Transverse colon (tissue), 3 donors: ENCODE results near the gene ZNF184.

Experiments used
- EP300 ChIP-seq: sonication (generic); formaldehyde crosslinking; IDR thresholded peaks from one replicate; pipeline ENCODE4 v1.6.1; 2017; ENCODE audit warnings: antibody characterized with exemption, low read depth
- TF ChIP-seq, protein P1 (sequence below), 5 experiments: fragments of 200-600 bp in 3 of 5; fragments of 450-650 bp in 2 of 5; sonication (generic) in 3 of 5; IDR thresholded peaks; 1 replicate in 2 of 5; 2 replicates in 3 of 5; pipeline ENCODE4 v1.5.1; 2016 to 2017; ENCODE audit warnings: antibody characterized with exemption in 5 of 5, inconsistent platforms in 3 of 5, mild to moderate bottlenecking in 2 of 5, moderate library complexity in 1 of 5

GRCh38 chr6:27501187-27501586 lies 28.3 kb upstream of the ZNF184 start:
- no peak for TF ChIP-seq EP300
- TF ChIP-seq, protein P1, sequence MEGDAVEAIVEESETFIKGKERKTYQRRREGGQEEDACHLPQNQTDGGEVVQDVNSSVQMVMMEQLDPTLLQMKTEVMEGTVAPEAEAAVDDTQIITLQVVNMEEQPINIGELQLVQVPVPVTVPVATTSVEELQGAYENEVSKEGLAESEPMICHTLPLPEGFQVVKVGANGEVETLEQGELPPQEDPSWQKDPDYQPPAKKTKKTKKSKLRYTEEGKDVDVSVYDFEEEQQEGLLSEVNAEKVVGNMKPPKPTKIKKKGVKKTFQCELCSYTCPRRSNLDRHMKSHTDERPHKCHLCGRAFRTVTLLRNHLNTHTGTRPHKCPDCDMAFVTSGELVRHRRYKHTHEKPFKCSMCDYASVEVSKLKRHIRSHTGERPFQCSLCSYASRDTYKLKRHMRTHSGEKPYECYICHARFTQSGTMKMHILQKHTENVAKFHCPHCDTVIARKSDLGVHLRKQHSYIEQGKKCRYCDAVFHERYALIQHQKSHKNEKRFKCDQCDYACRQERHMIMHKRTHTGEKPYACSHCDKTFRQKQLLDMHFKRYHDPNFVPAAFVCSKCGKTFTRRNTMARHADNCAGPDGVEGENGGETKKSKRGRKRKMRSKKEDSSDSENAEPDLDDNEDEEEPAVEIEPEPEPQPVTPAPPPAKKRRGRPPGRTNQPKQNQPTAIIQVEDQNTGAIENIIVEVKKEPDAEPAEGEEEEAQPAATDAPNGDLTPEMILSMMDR (IDR thresholded peaks at IDR 0.05) = no peak
